Keratinocyte (primary cell): ENCODE measurements around the gene DLG5.

ENCODE experiments used
- CTCF ChIP-seq, 3 experiments: IDR thresholded peaks in 1 of 3; conservative IDR thresholded peaks in 1 of 3; optimal IDR thresholded peaks in 1 of 3; 2 replicates in 2 of 3; 3 replicates in 1 of 3; pipeline versions ENCODE3 to v1.5.1; 2011; ENCODE audit warnings: low read length in 3 of 3, mild to moderate bottlenecking in 3 of 3, moderate library complexity in 2 of 3, control low read depth in 1 of 3, inconsistent platforms in 1 of 3; ENCODE audit not compliant: insufficient read depth in 2 of 3; ENCODE audit errors: extremely low read depth in 1 of 3
- EZH2 ChIP-seq: IDR thresholded peaks from one replicate; pipeline ENCODE4 v1.6.1; 2012; ENCODE audit warnings: inconsistent platforms, mild to moderate bottlenecking, low read length, moderate library complexity

GRCh38 chr10:77865580-77866324, 60.8 kb downstream of the DLG5 start:
- no peak for TF ChIP-seq CTCF (optimal IDR thresholded peaks at IDR 0.05 in 1 of 3, IDR thresholded peaks at IDR 0.05 in 1 of 3, conservative IDR thresholded peaks at IDR 0.05 in 1 of 3; ENCODE audit: extremely low read depth in 1 of 3, insufficient read depth in 2 of 3, low read length in 3 of 3)
- TF ChIP-seq EZH2 = no peak
